ENCODE results near the gene TRRAP.

Gene TRRAP

DNA sequence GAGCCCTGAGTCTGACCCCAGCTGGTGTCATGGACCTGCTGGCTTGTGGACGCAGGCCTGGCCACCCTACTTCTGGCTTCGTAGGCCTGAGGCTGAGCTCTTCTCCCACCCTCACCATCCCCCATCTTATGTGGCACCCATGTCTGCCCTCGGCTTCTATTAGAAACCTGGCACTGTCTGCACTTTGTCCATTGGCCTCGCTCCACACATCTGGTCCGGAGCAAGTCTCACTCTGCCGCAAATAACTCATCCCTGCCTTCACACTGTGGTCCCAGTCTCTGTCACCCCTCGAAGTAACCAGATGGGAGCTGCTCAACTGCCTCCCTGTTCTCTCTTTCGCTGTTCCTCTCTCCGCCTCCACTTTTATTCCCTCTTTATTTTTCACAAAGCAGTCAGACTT is 78.6 kb downstream of the TRRAP start:
- no peak for DNase-seq

DNA sequence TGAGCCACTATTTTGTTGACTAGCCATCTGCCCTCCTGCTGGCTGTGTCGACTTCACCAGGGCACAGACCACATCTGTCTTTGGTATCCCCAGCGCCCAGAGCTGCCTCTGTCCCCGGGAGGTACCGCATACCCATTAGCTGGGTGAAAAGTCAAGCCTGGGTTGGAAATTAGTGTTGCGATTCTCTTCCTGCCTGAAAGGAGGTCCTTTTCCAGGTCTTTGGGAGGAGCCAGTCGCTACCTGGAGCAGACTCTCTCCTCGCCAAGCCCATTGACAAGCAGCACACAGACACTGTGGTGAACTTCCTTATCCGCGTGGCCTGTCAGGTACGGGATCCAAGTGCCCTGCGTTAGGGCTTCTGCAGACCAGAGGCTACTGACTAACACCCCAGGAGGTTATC is 79.4 kb downstream of the TRRAP start:
- DNase-seq, result no peak

- no peak for DNase-seq
Measured at GRCh38 chr7:98958968-98959367, 80.6 kb downstream of the TRRAP start.

DNA sequence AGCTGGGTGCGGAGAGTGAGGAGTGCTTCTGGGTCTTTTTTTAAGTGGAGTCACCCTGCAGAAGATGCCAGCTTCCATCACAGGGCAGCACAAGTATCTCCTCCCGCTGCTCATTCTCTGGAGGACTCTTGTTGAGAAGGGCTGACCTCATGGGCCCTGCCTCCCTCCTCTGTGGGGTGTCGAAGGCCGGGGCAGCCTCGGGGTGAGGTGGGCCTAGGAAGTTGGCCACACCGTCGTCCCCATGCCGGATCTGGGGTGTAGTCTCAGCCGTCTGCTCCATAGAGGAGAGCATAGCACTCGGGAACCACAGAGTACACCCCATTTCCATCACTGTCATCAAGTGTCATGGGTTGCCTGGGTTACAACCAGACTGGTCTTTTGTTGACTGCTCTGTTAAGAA is 85.0 kb downstream of the TRRAP start:
- no peak for DNase-seq

- DNase-seq, result no peak
Measured at GRCh38 chr7:98964596-98964995, 86.3 kb downstream of the TRRAP start.

DNA sequence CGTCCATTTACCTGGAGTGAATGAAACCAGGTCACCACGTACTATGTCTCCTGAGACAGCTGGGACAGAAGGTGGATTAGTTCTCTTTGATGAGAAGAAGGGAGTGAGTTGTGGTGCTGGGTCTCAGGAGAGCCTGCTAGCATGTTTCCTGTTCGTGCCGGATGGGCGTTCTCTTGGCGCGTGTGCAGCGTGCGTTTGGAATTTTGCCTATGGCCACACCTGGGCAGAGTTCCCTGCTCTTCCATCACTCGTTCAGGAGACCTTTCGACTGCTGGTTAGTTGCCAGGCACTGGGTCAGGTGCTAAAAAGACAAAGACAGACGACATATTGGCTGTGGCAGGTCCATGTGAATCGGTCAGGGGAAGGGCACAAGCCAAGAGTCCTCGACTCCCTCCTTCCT is 90.3 kb downstream of the TRRAP start:
- no peak for DNase-seq

DNA sequence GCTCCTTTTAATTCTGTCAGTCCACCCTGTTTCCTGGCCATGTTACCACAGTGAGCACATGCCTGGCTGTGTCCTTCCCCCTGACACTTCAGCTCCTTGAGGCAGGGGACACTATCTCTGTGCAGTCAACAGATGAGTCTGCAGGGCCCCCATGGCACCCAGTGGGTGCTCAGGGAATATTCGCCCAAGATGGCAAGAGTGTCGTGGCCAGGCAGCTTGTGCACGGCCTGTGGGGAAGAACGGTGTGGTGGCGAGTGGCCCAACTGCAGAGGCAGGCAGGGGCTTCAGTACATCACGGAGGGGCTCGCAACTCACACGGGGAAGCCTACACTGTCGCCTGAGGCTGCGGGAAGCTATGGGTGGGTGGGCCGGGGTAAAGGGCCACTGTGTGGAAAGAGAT is 91.1 kb downstream of the TRRAP start:
- no peak for DNase-seq

- no peak for DNase-seq
Measured at GRCh38 chr7:98970016-98970615, 91.8 kb downstream of the TRRAP start.

DNA sequence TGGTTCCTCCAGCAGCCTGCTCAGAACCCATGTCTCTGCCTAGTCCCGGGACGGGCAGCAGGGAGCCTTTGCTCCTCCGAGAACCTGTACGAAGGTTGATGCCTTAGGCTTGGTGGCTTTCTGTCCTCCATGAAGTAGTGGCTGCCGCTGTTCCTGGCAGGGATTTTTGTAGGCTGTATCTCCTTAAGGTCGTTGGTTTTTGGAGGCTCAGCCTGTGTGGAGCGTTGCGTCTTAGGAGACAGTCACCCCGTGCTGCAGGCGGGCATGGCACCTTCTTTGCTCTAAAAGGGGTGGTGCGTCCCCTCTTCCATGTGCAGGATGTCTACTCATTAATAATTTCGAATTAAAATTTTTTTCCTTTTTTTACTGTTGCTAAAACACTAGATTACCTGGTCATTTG is 92.5 kb downstream of the TRRAP start:
- DNase-seq, result no peak

- DNase-seq, result no peak
Measured at GRCh38 chr7:98974205-98974604, 95.9 kb downstream of the TRRAP start.

GRCh38 chr7:98974906-98975816 is 96.8 kb downstream of the TRRAP start:
- DNase-seq, result no peak

DNA sequence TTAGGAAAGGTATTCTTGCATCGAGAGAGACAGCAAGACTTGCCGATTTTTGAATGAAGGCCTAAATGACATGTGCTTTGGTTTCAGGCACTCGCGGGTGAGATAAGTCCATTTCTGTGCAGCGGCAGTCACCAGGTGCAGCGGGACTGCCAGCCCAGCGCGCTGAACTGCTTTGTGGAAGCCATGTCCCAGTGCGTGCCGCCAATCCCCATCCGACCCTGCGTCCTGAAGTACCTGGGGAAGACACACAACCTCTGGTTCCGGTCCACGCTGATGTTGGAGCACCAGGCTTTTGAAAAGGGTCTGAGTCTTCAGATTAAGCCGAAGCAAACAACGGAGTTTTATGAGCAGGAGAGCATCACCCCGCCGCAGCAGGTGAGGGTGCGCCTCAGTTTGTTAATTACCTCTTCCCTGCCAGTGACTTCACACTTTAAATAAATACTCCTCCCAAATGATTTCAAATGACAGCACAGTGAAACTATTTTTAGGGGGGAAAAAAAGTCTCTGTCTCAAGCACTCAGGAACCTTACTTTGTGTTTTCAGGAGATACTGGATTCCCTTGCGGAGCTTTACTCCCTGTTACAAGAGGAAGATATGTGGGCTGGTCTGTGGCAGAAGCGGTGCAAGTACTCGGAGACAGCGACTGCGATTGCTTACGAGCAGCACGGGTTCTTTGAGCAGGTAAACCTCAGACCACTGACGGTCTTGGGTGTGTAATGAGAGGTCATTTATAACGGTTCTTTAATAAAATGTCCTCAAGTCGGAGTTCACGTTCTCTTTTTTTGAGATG is 98.3 kb downstream of the TRRAP start:
- no peak for DNase-seq

DNA sequence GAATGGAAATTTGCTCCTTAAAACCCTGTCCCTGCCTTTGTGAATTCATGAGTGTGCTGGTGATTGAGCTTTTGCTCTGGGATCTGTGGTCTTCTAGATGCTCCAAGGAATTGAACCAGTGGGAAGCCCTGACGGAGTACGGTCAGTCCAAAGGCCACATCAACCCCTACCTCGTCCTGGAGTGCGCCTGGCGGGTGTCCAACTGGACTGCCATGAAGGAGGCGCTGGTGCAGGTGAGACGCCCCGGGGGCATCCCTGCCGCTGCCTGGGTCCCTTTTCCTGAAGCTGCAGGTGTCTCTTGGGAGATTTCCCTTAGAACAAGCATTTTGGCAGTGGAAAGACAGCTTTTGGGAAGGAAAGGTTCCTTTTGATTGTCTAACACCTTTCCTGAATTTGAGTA is 100.3 kb downstream of the TRRAP start:
- no peak for DNase-seq

DNA sequence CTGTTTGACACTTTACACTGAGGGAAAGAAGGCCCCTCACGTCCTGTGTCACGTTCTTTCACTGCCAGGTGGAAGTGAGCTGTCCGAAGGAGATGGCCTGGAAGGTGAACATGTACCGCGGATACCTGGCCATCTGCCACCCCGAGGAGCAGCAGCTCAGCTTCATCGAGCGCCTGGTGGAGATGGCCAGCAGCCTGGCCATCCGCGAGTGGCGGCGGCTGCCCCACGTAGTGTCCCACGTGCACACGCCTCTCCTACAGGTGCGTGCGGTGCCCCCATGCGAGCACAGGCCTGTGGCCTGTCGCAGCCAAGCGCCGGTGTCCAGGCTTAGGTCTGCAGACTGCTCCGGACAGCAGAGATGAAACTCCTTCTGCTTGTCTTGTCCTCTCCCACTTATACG is 103.4 kb downstream of the TRRAP start:
- no peak for DNase-seq

GRCh38 chr7:98982686-98983085 is 104.4 kb downstream of the TRRAP start:
- DNase-seq, result no peak

DNA sequence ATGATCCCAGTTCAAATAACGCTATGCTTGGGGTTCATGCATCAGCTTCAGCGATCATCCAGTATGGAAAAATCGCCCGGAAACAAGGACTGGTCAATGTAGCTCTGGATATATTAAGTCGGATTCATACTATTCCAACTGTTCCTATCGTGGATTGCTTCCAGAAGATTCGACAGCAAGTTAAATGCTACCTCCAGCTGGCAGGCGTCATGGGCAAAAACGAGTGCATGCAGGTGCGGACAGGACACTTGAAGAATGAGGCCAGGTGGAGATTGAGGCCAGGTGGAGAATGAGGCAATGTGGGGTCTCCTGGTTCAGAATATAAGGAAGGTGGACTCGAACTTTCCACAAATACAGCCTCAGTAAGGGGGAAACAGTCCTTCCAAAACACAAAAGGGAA is 105.8 kb downstream of the TRRAP start:
- DNase-seq, result no peak

GRCh38 chr7:98985406-98985805 is 107.1 kb downstream of the TRRAP start:
- no peak for DNase-seq

GRCh38 chr7:98985945-98986344 is 107.6 kb downstream of the TRRAP start:
- no peak for DNase-seq

DNA sequence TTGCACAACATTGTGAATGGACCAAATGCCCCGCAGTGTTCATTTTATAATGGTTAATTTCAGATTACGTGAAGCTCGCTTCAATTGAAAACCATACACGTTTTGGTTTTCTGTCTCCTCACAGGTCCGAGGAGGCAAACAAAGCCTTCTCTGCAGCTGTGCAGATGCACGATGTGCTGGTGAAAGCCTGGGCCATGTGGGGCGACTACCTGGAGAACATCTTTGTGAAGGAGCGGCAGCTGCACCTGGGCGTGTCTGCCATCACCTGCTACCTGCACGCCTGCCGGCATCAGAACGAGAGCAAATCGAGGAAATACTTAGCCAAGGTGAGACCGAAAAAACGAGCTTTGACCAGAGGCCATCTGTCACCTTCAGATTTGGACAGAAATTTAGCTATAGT is 110.3 kb downstream of the TRRAP start:
- DNase-seq, result no peak

DNA sequence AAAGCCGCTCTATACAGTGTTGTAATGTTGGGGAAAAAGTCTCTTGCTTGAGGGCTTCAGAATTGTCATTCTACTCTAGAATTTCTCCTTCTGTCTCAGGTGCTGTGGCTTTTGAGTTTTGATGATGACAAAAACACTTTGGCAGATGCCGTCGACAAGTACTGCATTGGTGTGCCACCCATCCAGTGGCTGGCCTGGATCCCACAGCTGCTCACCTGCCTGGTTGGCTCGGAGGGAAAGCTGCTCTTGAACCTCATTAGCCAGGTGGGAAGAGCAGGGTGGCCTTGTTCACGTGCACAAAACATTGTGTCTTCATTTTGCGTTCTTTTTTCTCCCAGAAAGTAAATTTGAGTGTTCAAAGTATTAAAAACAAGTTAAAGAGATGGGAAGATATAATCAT is 112.0 kb downstream of the TRRAP start:
- no peak for DNase-seq

DNA sequence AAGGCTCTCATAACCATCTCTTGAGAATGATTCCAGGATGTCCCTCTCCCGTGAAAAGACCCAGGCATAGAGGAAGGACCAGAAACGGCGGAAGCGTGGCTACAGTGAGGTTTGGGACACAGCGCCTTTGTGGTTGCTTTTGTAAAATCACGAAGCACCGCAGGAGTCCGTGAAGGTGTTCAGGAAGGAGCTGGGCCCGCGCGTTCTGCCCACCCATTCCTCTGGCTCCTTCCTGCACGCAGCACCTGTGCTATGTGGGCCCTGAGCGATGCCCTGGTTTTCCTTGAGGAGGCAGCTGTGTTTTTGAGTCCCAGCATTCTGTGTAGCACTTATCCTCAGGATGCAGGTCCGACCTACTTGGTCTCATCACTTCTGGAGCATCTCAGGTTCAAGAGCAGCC is 112.8 kb downstream of the TRRAP start:
- no peak for DNase-seq

- no peak for DNase-seq
Measured at GRCh38 chr7:98992076-98992475, 113.7 kb downstream of the TRRAP start.

GRCh38 chr7:98993024-98993897 is 114.9 kb downstream of the TRRAP start:
- no peak for DNase-seq

All from NCI-H1092 treated with DMSO at 0.1 percent for 48 hours (cell line).